ENCODE results near the gene TMEM128. TPM values are rescaled to one million over a fixed set of nuclear protein-coding genes. Genes with fewer than 3 reads are reported as not detected.

TMEM128 gene
- total and polyA plus RNA-seq, 12 donors: 14.6 to 33.2 (median 28.8) TPM

- H3K27me3 ChIP-seq: no peaks in the 10 kb centered on the region
- WGBS, 4 donors: 82 to 93% (median 83%) methylated on average over 10 of the region's 10 CpGs
- intact Hi-C loops (cut with DNase I): no loop called here
- H3K9me3 ChIP-seq (replicated peaks in 1 of 3): no peaks in the 10 kb centered on the region
- H3K36me3 ChIP-seq (replicated peaks in 1 of 2): peaks cover 0 to 30% of the 10 kb centered on the region in 2 donors
- peak in 1 of 7 donors; percentile 9 for DNase-seq
- no peaks in the 10 kb centered on the region for H3K4me1 ChIP-seq (replicated peaks in 1 of 2)
- H3K4me3 ChIP-seq: no peak overlapping the region
- H3K27ac ChIP-seq: no peak overlapping the region
- TF ChIP-seq POLR2A (IDR thresholded peaks at IDR 0.05) (no peak), CTCF (IDR thresholded peaks at IDR 0.05) (no peak)
These were observed 23.9 kb upstream of the TMEM128 start for GRCh38 chr4:4271912-4272311.

GRCh38 chr4:4270529-4270928 is 22.5 kb upstream of the TMEM128 start:
- DNase-seq: no peak
- no peaks in the 10 kb centered on the region for H3K4me1 ChIP-seq (replicated peaks in 1 of 2)
- H3K27me3 ChIP-seq: no peaks in the 10 kb centered on the region
- H3K36me3 ChIP-seq (replicated peaks in 1 of 2): peaks cover 0 to 30% of the 10 kb centered on the region in 2 donors
- WGBS, 4 donors: 75 to 91% (median 79%) methylated on average over 4 of the region's 4 CpGs
- no peak overlapping the region for H3K4me3 ChIP-seq
- H3K27ac ChIP-seq: no peak overlapping the region
- no peak for TF ChIP-seq CTCF (IDR thresholded peaks at IDR 0.05)
- TF ChIP-seq POLR2A (IDR thresholded peaks at IDR 0.05): no peak
- no peaks in the 10 kb centered on the region for H3K9me3 ChIP-seq (replicated peaks in 1 of 3)
- intact Hi-C loops (cut with DNase I): no loop called here

GRCh38 chr4:4269856-4270255 is 21.8 kb upstream of the TMEM128 start:
- no peaks in the 10 kb centered on the region for H3K9me3 ChIP-seq (replicated peaks in 1 of 3)
- DNase-seq: no peak
- no peak overlapping the region for H3K4me3 ChIP-seq
- H3K4me1 ChIP-seq (replicated peaks in 1 of 2): no peaks in the 10 kb centered on the region
- intact Hi-C loops (cut with DNase I): no loop called here
- H3K27me3 ChIP-seq: no peaks in the 10 kb centered on the region
- WGBS, 4 donors: 80 to 92% (median 83%) methylated on average over 4 of the region's 4 CpGs
- peaks cover 0 to 26% of the 10 kb centered on the region in 2 donors for H3K36me3 ChIP-seq (replicated peaks in 1 of 2)
- no peak for TF ChIP-seq CTCF (IDR thresholded peaks at IDR 0.05)
- no peak overlapping the region for H3K27ac ChIP-seq

GRCh38 chr4:4269331-4269731 is 21.3 kb upstream of the TMEM128 start:
- H3K27ac ChIP-seq: no peak overlapping the region
- intact Hi-C loops (cut with DNase I): no loop called here
- no peak for DNase-seq
- no peaks in the 10 kb centered on the region for H3K4me1 ChIP-seq (replicated peaks in 1 of 2)
- H3K36me3 ChIP-seq (replicated peaks in 1 of 2): peaks cover 0 to 23% of the 10 kb centered on the region in 2 donors
- no peaks in the 10 kb centered on the region for H3K27me3 ChIP-seq
- no peak for TF ChIP-seq POLR2A (IDR thresholded peaks at IDR 0.05)
- TF ChIP-seq CTCF (IDR thresholded peaks at IDR 0.05): no peak
- no peaks in the 10 kb centered on the region for H3K9me3 ChIP-seq (replicated peaks in 1 of 3)
- H3K4me3 ChIP-seq: no peak overlapping the region
- 89 to 93% (median 92%) methylated on average over 10 to 11 of the region's 11 CpGs for WGBS, 4 donors
